GM21786 (cell line): ENCODE results near the gene FYB2.

Experiments used
- ATAC-seq: cut with Tn5 transposase; IDR thresholded peaks from one replicate; pipeline ENCODE4 v1.9.1; 2021; ENCODE audit not compliant: unreplicated experiment

Gene FYB2

DNA sequence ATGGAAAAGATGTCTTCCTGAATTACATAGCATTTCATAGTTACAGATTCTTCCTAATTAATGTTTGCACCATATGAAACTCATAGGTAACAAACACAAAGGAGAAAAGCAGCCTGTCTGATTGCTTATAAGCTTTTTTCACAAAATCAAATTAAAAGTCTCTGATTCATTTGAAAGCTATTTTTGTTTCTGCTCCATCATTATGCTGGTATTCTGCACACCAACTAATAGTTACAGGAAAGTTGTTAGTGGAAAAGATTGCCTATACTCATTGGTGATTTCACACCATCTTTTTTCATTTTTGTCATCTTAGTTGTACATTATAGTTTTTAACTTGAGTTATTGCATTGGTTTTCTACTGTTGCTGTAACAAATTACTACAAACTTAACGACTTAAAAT, 104.0 kb downstream of the FYB2 start:
- no peak for ATAC-seq

GRCh38 chr1:56713112-56713511, 106.1 kb downstream of the FYB2 start:
- no peak for ATAC-seq

DNA sequence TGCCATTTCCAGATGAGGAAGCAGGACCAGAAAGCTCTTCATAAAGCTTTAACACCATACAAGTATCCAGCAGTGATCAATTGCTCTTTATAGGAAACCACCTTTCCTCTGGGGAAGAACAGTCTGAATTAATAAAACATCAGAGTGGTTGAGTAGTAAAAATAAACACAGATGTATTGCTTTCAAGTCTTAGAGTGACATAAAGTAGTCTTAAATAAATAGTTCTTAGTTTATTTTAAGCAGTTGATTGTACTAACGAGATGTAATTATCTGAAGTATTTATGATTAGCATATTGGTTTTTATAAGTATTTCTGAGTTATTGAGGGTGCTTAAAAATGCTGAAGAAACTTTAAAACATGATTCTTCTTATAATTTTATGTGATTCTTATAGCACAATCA, 107.1 kb downstream of the FYB2 start:
- ATAC-seq: no peak

DNA sequence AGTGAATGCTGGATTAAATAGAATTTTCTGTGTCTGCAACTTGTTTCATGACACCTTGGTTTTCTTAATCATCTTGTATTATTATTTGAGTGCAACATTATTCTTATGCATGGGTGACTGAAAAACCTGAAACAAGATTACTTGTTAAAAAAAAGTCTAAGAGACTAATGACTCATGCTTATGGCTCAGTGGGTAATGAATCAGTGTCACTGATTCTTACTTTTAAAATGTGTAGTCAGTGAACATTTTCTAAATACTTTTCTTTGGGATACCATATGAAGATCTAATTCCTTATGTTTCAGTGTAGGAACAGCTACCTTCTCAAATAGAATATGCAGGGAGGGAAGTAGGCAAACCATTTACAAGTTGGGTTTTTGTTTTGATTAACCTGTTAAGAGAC, 108.6 kb downstream of the FYB2 start:
- no peak for ATAC-seq

GRCh38 chr1:56709995-56710394, 109.2 kb downstream of the FYB2 start:
- no peak for ATAC-seq

- ATAC-seq: peak; percentile 43
Measured at GRCh38 chr1:56709269-56709880, 109.8 kb downstream of the FYB2 start.

- no peak for ATAC-seq
Measured at GRCh38 chr1:56707379-56707778, 111.8 kb downstream of the FYB2 start.

DNA sequence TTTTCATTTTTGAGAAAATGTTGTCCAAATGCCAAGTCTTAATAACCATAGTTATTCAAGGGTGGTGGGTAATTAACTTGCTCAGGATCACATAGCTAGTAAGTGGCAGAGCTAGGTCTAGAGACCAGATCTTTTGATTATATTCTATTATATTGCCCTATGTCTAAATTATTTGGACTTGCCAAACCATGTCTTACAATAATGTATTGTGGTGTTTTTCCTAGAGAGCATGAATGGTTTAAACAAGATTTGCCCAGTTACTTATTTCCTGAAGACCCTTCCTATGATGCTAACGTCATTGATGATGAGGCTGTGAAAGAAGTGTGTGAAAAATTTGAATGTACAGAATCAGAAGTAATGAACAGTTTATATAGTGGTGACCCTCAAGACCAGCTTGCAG, 115.5 kb downstream of the FYB2 start:
- no peak for ATAC-seq

DNA sequence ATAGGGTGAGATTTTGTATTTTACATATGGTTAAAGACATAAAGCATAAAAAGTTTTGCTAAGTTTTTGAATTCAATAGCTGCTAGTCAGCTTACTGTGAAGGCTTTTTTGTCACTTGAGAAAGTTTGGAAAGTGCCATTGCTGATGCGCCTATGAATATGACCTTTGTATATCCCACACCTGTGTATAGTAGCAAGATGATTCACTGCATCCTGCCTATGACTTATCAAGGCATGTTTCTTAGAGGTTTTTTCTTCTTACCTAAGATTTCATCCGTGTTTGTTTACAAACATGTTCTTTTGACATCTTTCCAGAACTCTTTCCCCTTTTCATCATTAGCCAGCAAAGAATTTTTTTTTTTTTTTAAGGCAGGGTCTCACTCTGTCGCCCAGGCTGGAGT, 122.5 kb downstream of the FYB2 start:
- no peak for ATAC-seq

- ATAC-seq: no peak
Measured at GRCh38 chr1:56688522-56689026, 130.6 kb downstream of the FYB2 start.

DNA sequence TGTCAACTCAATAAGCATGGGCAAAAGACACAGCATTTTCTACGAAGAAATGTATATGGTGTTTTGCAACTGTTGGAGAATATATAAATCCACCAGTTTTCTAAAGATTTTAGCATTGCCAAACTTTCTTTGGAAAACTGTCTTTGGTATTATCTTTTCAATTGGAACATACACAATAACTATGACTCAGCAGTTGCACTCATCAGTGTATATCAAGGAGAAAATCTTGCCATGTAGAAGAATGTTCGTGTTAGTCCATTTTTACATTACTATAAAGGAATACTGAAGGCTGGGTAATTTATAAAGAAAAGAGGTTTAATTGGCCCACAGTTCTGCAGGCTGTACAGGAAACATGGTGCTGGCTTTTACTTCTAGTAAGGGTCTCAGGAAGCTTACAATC, 133.0 kb downstream of the FYB2 start:
- ATAC-seq: no peak

DNA sequence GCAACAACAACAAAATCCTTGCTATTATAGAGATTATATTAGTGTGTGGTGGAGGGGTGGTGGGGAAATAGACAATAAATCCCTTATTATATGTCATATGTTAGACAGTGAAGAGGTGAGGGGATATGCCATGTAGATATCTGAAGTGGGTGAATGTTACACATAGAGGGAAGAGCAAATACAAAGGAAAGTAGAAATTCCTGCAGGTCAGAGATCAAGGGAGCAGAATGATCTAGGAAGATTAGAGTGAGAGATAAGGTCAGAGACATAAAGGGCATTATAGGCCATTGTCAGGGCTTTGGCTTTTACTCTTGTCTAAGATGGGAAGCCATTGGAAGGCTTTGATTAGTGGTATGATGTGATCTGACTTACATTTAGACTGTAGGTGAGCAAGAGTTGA, 135.6 kb downstream of the FYB2 start:
- no peak for ATAC-seq

DNA sequence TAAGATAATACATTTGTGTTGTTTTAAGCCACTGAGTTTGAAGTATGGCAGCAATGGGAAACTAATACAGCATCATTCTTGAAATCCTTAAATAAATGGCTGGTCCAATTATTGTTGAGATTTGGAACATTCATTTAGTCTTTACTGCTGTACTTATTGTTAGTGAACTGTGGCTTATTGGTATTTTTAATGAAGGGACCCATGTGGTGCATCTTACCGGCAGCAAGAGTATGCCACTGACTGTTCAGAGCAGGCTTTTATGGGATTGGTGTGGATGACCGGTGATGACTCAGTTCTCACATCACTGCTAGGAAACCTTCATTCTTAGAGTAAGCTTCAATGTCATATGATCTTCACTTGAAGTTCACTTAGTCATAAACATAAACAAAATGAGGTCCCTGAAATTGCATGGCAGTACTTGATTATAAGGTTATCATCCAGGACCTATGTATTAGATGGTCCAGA, 142.6 kb downstream of the FYB2 start:
- ATAC-seq: no peak

- ATAC-seq: no peak
Measured at GRCh38 chr1:56675763-56676162, 143.4 kb downstream of the FYB2 start.

- ATAC-seq: no peak
Measured at GRCh38 chr1:56672579-56672978, 146.6 kb downstream of the FYB2 start.

DNA sequence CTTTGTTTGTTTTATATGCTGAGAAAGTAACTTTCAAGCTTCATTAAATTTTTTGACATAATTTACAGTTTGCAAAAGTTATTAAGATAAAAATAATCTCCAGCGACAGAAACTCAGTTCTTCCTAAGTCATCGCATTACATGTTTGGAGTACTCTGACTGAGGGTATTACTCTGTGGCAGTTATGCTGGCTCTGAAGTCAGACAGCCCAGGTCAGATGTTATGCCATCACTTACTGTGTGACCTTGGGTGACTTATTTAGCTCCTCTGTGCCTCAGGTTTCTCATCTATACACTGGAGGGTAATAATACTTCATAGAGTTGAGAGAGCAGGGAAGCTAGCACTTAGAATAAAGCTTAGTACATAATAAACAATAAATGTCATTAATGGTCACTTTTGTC, 147.7 kb downstream of the FYB2 start:
- ATAC-seq: no peak

- no peak for ATAC-seq
Measured at GRCh38 chr1:56671085-56671484, 148.1 kb downstream of the FYB2 start.

GRCh38 chr1:56670350-56670749, 148.9 kb downstream of the FYB2 start:
- ATAC-seq: no peak
